K562 (cell line): Measurements from ENCODE around the gene GPR135. TPM values are rescaled to one million over a fixed set of nuclear protein-coding genes. Genes with fewer than 3 reads are reported as not detected.

Experiments used
- ATAC-seq: fragments of 200-7000 bp; cut with Tn5 transposase; 3 replicates; pipeline ENCODE4 v1.9.1; 2020; ENCODE audit warnings: moderate library complexity
- BruUV-seq: library from RNA; stranded (reverse); fragments of 400-500 nt; replicated peaks from 2 replicates; lab custom pipeline; 2021; lab: Mats Ljungman, UMichigan
- CTCF ChIA-PET: fragments of 300-600 bp; formaldehyde crosslinking; extraction: SDS; loops from one replicate; lab custom pipeline; 2021; ENCODE audit warnings: low intra/inter-chr PET ratio; lab: Yijun Ruan, JAX
- POLR2A ChIA-PET: fragments of 300-600, 350-650 bp; sonication (Branson Sonifier 250); formaldehyde crosslinking; extraction: SDS; loops from one replicate; lab custom pipeline; 2021; ENCODE audit warnings: antibody characterized with exemption, inconsistent platforms; lab: Yijun Ruan, JAX
- DNase-seq, 4 experiments: peaks; one replicate each; pipeline versions ENCODE4 v3.0.0 to v3.0.0-alpha.2; 2011 to 2018; ENCODE audit warnings: low spot score in 3 of 4, mixed read lengths in 3 of 4; ENCODE audit errors: extremely low read depth in 1 of 4
- FAIRE-seq: peaks from 2 replicates; lab custom pipeline; 2011; peaks lifted over from hg19 to GRCh38; lab: Jason Lieb, UNC
- H2AFZ ChIP-seq: 2 replicates; pipeline ENCODE4 v1.6.0; 2011; ENCODE audit warnings: low read depth, low read length, control low read depth, inconsistent platforms
- H3K27ac ChIP-seq: fragments of 200-600 bp; 3 replicates; pipeline ENCODE4 v1.8.0; 2011; ENCODE audit warnings: low read depth, mild to moderate bottlenecking, control low read depth, inconsistent platforms, low read length, moderate library complexity, mixed read lengths; ENCODE audit errors: extremely low read depth
- H3K27me3 ChIP-seq, 2 experiments: fragments of 300-600 bp in 1 of 2; 2 replicates in 1 of 2; 3 replicates in 1 of 2; pipeline versions ENCODE4 v1.6.0 to v1.8.0; 2011; ENCODE audit warnings: inconsistent platforms in 2 of 2, low read length in 2 of 2, mild to moderate bottlenecking in 1 of 2, mixed read lengths in 1 of 2, moderate library complexity in 1 of 2; ENCODE audit not compliant: control insufficient read depth in 2 of 2, insufficient read depth in 2 of 2
- H3K36me3 ChIP-seq: fragments of 300-600 bp; 3 replicates; pipeline ENCODE4 v1.8.0; 2011; ENCODE audit warnings: mild to moderate bottlenecking, low read length, inconsistent platforms; ENCODE audit not compliant: control insufficient read depth, insufficient read depth
- H3K4me1 ChIP-seq, 2 experiments: fragments of 200-600 bp in 1 of 2; replicated peaks in 1 of 2; 2 replicates in 1 of 2; 3 replicates in 1 of 2; pipeline versions ENCODE4 v1.5.1 to v1.8.0; 2011; ENCODE audit warnings: inconsistent platforms in 2 of 2, low read length in 2 of 2, mild to moderate bottlenecking in 1 of 2, mixed read lengths in 1 of 2, moderate library complexity in 1 of 2; ENCODE audit not compliant: control insufficient read depth in 2 of 2, insufficient read depth in 2 of 2
- H3K4me2 ChIP-seq: 2 replicates; pipeline ENCODE4 v1.6.1; 2011; ENCODE audit warnings: low read length, control low read depth, inconsistent platforms, mixed read lengths; ENCODE audit not compliant: insufficient read depth
- H3K4me3 ChIP-seq: fragments of 200-600 bp; sonication (generic), shearing (Covaris generic); 2 replicates; pipeline ENCODE4 v1.5.1; 2016; ENCODE audit warnings: control low read depth, inconsistent platforms
- H3K79me2 ChIP-seq: fragments of 200-600 bp; 3 replicates; pipeline ENCODE4 v1.8.0; 2011; ENCODE audit warnings: low read length, inconsistent platforms; ENCODE audit not compliant: control insufficient read depth, insufficient read depth
- H3K9ac ChIP-seq, 2 experiments: 2 replicates each; pipeline versions ENCODE4 v1.6.0 to v1.6.1; 2011; ENCODE audit warnings: low read depth in 2 of 2, low read length in 2 of 2, control low read depth in 1 of 2, inconsistent platforms in 1 of 2, mild to moderate bottlenecking in 1 of 2, mixed read lengths in 1 of 2; ENCODE audit not compliant: insufficient read depth in 1 of 2
- H3K9me1 ChIP-seq: one replicate; pipeline ENCODE4 v1.6.0; 2011; ENCODE audit warnings: inconsistent platforms, mild to moderate bottlenecking, low read length, moderate library complexity; ENCODE audit not compliant: control insufficient read depth, insufficient read depth
- H3K9me3 ChIP-seq: replicated peaks from 2 replicates; pipeline ENCODE4 v1.5.1; 2011; ENCODE audit warnings: low read depth, low read length, inconsistent platforms; ENCODE audit not compliant: control insufficient read depth, insufficient read depth
- H4K20me1 ChIP-seq: replicated peaks from 2 replicates; pipeline ENCODE4 v1.6.1; 2011; ENCODE audit warnings: low read length, inconsistent platforms, mixed read lengths; ENCODE audit not compliant: control insufficient read depth, insufficient read depth
- DLX4 ChIP-seq: fragments of 250-450 bp; sonication (Bioruptor Pico); IDR thresholded peaks from 2 replicates; pipeline ENCODE4 v1.6.1; 2021; ENCODE audit warnings: mild to moderate bottlenecking
- DPF2 ChIP-seq: fragments of 450-650 bp; IDR thresholded peaks from 2 replicates; pipeline ENCODE4 v1.6.1; 2016
- E2F3 ChIP-seq: fragments of 250-450 bp; sonication (Bioruptor Pico); IDR thresholded peaks from 2 replicates; pipeline ENCODE4 v1.4.0; 2020; ENCODE audit warnings: mild to moderate bottlenecking
- ELF2 ChIP-seq: fragments of 250-450 bp; sonication (Bioruptor Pico); IDR thresholded peaks from 2 replicates; pipeline ENCODE4 v1.5.0; 2021; ENCODE audit warnings: mild to moderate bottlenecking
- ETS1 ChIP-seq: conservative IDR thresholded peaks from 2 replicates; pipeline ENCODE4 v1.6.1; 2011; ENCODE audit warnings: low read depth, mild to moderate bottlenecking, low read length; ENCODE audit not compliant: control insufficient read depth
- FOXK2 ChIP-seq, 2 experiments: fragments of 450-650 bp; IDR thresholded peaks in 1 of 2; conservative IDR thresholded peaks in 1 of 2; 2 replicates each; pipeline ENCODE4 v1.6.1; 2016; ENCODE audit warnings: low read depth in 2 of 2, mild to moderate bottlenecking in 1 of 2
- GTF2E2 ChIP-seq: fragments of 200-800 bp; sonication (Bioruptor generic); IDR thresholded peaks from 2 replicates; pipeline ENCODE4 v1.6.1; 2016; ENCODE audit warnings: missing genetic modification characterization, missing compliant biosample characterization
- HNRNPUL1 ChIP-seq: fragments of 200-400 bp; formaldehyde crosslinking; IDR thresholded peaks from 2 replicates; pipeline ENCODE4 v1.6.1; 2017; ENCODE audit warnings: low read length
- ID3 ChIP-seq, 2 experiments: fragments of 250-450 bp in 1 of 2; fragments of 450-650 bp in 1 of 2; sonication (Bioruptor Pico) in 1 of 2; IDR thresholded peaks; 2 replicates each; pipeline versions ENCODE4 v1.6.1 to v1.8.0; 2016 to 2021; ENCODE audit warnings: mild to moderate bottlenecking in 2 of 2, moderate library complexity in 2 of 2, missing compliant biosample characterization in 1 of 2, missing genetic modification characterization in 1 of 2
- KAT8 ChIP-seq: fragments of 450-650 bp; IDR thresholded peaks from 2 replicates; pipeline ENCODE4 v1.6.1; 2016; ENCODE audit warnings: low read depth, mild to moderate bottlenecking
- RAD21 ChIP-seq, 2 experiments: fragments of 250-450 bp in 1 of 2; fragments of 450-650 bp in 1 of 2; sonication (Bioruptor Pico) in 1 of 2; formaldehyde crosslinking in 1 of 2; IDR thresholded peaks in 1 of 2; conservative IDR thresholded peaks in 1 of 2; 2 replicates each; pipeline versions ENCODE4 v1.4.0 to v1.8.0; 2020 to 2022; ENCODE audit warnings: mild to moderate bottlenecking in 2 of 2, moderate library complexity in 1 of 2
- TCF7L2 ChIP-seq: fragments of 150-350 bp; IDR thresholded peaks from 2 replicates; pipeline ENCODE4 v1.6.1; 2016; ENCODE audit warnings: low read depth, mild to moderate bottlenecking, low read length, moderate library complexity
- THAP12 ChIP-seq: fragments of 250-450 bp; sonication (Bioruptor Pico); IDR thresholded peaks from 2 replicates; pipeline ENCODE4 v1.9.0; 2021; ENCODE audit warnings: mild to moderate bottlenecking, inconsistent platforms
- ZKSCAN8 ChIP-seq: fragments of 200-800 bp; sonication (Bioruptor generic); IDR thresholded peaks from 2 replicates; pipeline ENCODE4 v1.6.1; 2016; ENCODE audit warnings: missing genetic modification characterization, missing compliant biosample characterization
- ZNF121 ChIP-seq: sonication (generic); formaldehyde crosslinking; conservative IDR thresholded peaks from 2 replicates; pipeline ENCODE4 v1.8.0; 2022; ENCODE audit warnings: missing genetic modification reagents
- ZNF232 ChIP-seq: sonication (generic); formaldehyde crosslinking; IDR thresholded peaks from 2 replicates; pipeline ENCODE4 v1.8.0; 2022; ENCODE audit warnings: mild to moderate bottlenecking, missing genetic modification reagents
- ZNF551 ChIP-seq: fragments of 250-450 bp; sonication (Bioruptor Pico); IDR thresholded peaks from 2 replicates; pipeline ENCODE4 v1.5.0; 2021; ENCODE audit warnings: mild to moderate bottlenecking, moderate library complexity
- WGBS: fragments of 100-300 bp; shearing (Covaris generic); methylation state at CpG from one replicate; pipeline ENCODE4 v1.1.6; 2016; ENCODE audit warnings: low coverage, mixed read lengths; ENCODE audit not compliant: insufficient coverage; ENCODE audit errors: missing lambda C conversion rate; 5-methylcytosine and 5-hydroxymethylcytosine counted together
- in situ Hi-C: fragments of 300-500 bp; cut with MboI; formaldehyde crosslinking; loops from 4 replicates; pipeline ENCODE4 v1.15.0; 2018; ENCODE audit warnings: inconsistent platforms, mixed read lengths
- intact Hi-C: fragments of 100-400 bp; cut with micrococcal nuclease; formaldehyde crosslinking; loops from 2 replicates; pipeline ENCODE4 v1.14.2; 2022
- polyA plus RNA-seq, 8 experiments: library from polyadenylated mRNA; depleted of rRNA in 4 of 8; stranded (reverse) in 5 of 8; unstranded in 3 of 8; fragments of >200 nt; fragmentation: Nextera tagmentation in 2 of 8; fragmentation: Illumina TruSeq in 1 of 8; extraction: Ambion mirVana in 2 of 8; extraction: Trizol in 1 of 8; gene quantifications; 2 replicates each; pipeline versions ENCODE4 v1.2.1 to v1.2.3, GENCODE V29; 2011 to 2014; ENCODE audit warnings: inconsistent platforms in 1 of 8, missing spikeins in 1 of 8
- total RNA-seq, 7 experiments: library from RNA; depleted of rRNA in 6 of 7; stranded (reverse); fragments of >200 nt in 6 of 7; fragmentation: Illumina TruSeq in 2 of 7; extraction: Trizol in 2 of 7; gene quantifications; 2 replicates each; pipeline versions ENCODE4 v1.2.1 to v1.2.3, GENCODE V29; 2011 to 2021; ENCODE audit warnings: low replicate concordance in 1 of 7

GPR135 gene
- total and polyA plus RNA-seq, 9 of the 15 experiments (the other 6 are each of a cell fraction or from before 2014, with no cell fraction given), result 0.06 to 1.6 (median 1.0) TPM

- TF ChIP-seq DLX4 (CRISPR knock-in tag) (no peak), THAP12 (no peak), RAD21 (CRISPR knock-in tag; conservative IDR thresholded peaks at IDR 0.05 in 1 of 2, IDR thresholded peaks at IDR 0.05 in 1 of 2) (peak; percentile 28 to 65; a peak in 3 of 4 replicates), ZNF232 (CRISPR knock-in tag) (no peak), GTF2E2 (no peak), ZKSCAN8 (no peak)
- TF ChIP-seq, all 486 proteins: peak for 2
Measured at GRCh38 chr14:59422069-59422881, 42.9 kb downstream of the GPR135 start (continued).

GRCh38 chr14:59419303-59419702, 45.9 kb downstream of the GPR135 start:
- POLR2A ChIA-PET, result no interaction called here
- no TSS peak for BruUV-seq
- H4K20me1 ChIP-seq, result no peaks in the 10 kb centered on the region
- TF ChIP-seq ZNF121 (CRISPR knock-in tag) (no peak), ZNF551 (CRISPR knock-in tag) (no peak), KAT8 (no peak), HNRNPUL1 (no peak), ID3 (CRISPR knock-in tag; IDR thresholded peaks at IDR 0.05) (no peak), ID3 (tag; IDR thresholded peaks at IDR 0.05) (no peak), DPF2 (no peak), TCF7L2 (no peak), E2F3 (no peak), ELF2 (CRISPR knock-in tag) (no peak), FOXK2 (conservative IDR thresholded peaks at IDR 0.05 in 1 of 2, IDR thresholded peaks at IDR 0.05 in 1 of 2; ENCODE audit: low read depth in 2 of 2) (no peak), ETS1 (no peak)

More at GRCh38 chr14:59419303-59419702, 45.9 kb downstream of the GPR135 start:
- H3K9me3 ChIP-seq, result no peaks in the 10 kb centered on the region
- in situ Hi-C loops, result no loop called here
- H3K9me1 ChIP-seq, result no peaks in the 10 kb centered on the region
- no peaks in the 10 kb centered on the region; a peak in 1 of 5 replicates for H3K27me3 ChIP-seq
- H3K27ac ChIP-seq, result no peak overlapping the region
- FAIRE-seq, result no peak
- ATAC-seq, result no peak
- H3K79me2 ChIP-seq, result no peaks in the 10 kb centered on the region
- CTCF ChIA-PET, result no interaction called here
- H3K9ac ChIP-seq, result no peak overlapping the region
- H3K4me1 ChIP-seq, result no peaks in the 10 kb centered on the region
- DNase-seq, result no peak
- H3K4me3 ChIP-seq, result no peak overlapping the region
- intact Hi-C loops, result no loop called here
- H3K4me2 ChIP-seq, result no peak overlapping the region
- 13% methylated on average over 2 of the region's 2 CpGs for WGBS
- H3K36me3 ChIP-seq, result no peaks in the 10 kb centered on the region
- no peak overlapping the region for H2AFZ ChIP-seq
